Osteocyte (in vitro differentiated cells): Measurements from ENCODE around the gene GUCY1A1. TPM values are rescaled to one million over a fixed set of nuclear protein-coding genes. Genes with fewer than 3 reads are reported as not detected.

Source experiments
- DNase-seq: peaks from one replicate; pipeline ENCODE4 v3.0.0; 2021; ENCODE audit warnings: mixed read lengths; ENCODE audit not compliant: unreplicated experiment; ENCODE audit errors: extremely low spot score
- H3K27ac Mint-ChIP-seq: one replicate; pipeline ENCODE4 v1.8.0; 2021; ENCODE audit warnings: mild to moderate bottlenecking, mixed read lengths; ENCODE audit not compliant: unreplicated experiment
- H3K27me3 Mint-ChIP-seq: one replicate; pipeline ENCODE4 v1.8.0; 2021; ENCODE audit warnings: mixed read lengths; ENCODE audit not compliant: unreplicated experiment
- H3K36me3 Mint-ChIP-seq: one replicate; pipeline ENCODE4 v1.8.0; 2021; ENCODE audit warnings: mixed read lengths; ENCODE audit not compliant: unreplicated experiment
- H3K4me1 Mint-ChIP-seq: one replicate; pipeline ENCODE4 v1.8.0; 2021; ENCODE audit warnings: mixed read lengths; ENCODE audit not compliant: unreplicated experiment
- H3K4me3 Mint-ChIP-seq: one replicate; pipeline ENCODE4 v1.8.0; 2021; ENCODE audit warnings: mild to moderate bottlenecking, moderate library complexity, mixed read lengths; ENCODE audit not compliant: unreplicated experiment
- H3K9me3 Mint-ChIP-seq: one replicate; pipeline ENCODE4 v1.8.0; 2021; ENCODE audit warnings: mixed read lengths; ENCODE audit not compliant: unreplicated experiment
- total RNA-seq: library from RNA; stranded (reverse); gene quantifications from 2 replicates; pipeline ENCODE4 v1.2.1, GENCODE V29; 2021
- TF ChIP-seq, protein P1 (sequence below): fragments of 200-600 bp; sonication (generic); IDR thresholded peaks from 2 replicates; pipeline ENCODE4 v1.5.0; 2021; ENCODE audit warnings: antibody characterized with exemption, mild to moderate bottlenecking, moderate library complexity

GUCY1A1 gene
- total RNA-seq, 1 donor from 2014 or later = 11.5 TPM

- Mint-ChIP-seq H3K27me3 (no peaks in the 10 kb centered on the region), H3K9me3 (no peaks in the 10 kb centered on the region), H3K27ac (no peak overlapping the region), H3K4me1 (peaks cover 37% of the 10 kb centered on the region), H3K4me3 (no peak overlapping the region), H3K36me3 (peaks cover 12% of the 10 kb centered on the region)
- TF ChIP-seq, protein P1, sequence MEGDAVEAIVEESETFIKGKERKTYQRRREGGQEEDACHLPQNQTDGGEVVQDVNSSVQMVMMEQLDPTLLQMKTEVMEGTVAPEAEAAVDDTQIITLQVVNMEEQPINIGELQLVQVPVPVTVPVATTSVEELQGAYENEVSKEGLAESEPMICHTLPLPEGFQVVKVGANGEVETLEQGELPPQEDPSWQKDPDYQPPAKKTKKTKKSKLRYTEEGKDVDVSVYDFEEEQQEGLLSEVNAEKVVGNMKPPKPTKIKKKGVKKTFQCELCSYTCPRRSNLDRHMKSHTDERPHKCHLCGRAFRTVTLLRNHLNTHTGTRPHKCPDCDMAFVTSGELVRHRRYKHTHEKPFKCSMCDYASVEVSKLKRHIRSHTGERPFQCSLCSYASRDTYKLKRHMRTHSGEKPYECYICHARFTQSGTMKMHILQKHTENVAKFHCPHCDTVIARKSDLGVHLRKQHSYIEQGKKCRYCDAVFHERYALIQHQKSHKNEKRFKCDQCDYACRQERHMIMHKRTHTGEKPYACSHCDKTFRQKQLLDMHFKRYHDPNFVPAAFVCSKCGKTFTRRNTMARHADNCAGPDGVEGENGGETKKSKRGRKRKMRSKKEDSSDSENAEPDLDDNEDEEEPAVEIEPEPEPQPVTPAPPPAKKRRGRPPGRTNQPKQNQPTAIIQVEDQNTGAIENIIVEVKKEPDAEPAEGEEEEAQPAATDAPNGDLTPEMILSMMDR = no peak
- no peak for DNase-seq
Observed at GRCh38 chr4:155763551-155763950, 96.9 kb downstream of the GUCY1A1 start.

- Mint-ChIP-seq H3K27ac (no peak overlapping the region), H3K9me3 (no peaks in the 10 kb centered on the region), H3K27me3 (no peaks in the 10 kb centered on the region), H3K4me1 (peaks cover 35% of the 10 kb centered on the region), H3K4me3 (no peak overlapping the region), H3K36me3 (peaks cover 12% of the 10 kb centered on the region)
- no peak for DNase-seq
- TF ChIP-seq, protein P1 = no peak
Observed at GRCh38 chr4:155765149-155765548, 98.5 kb downstream of the GUCY1A1 start.

DNA sequence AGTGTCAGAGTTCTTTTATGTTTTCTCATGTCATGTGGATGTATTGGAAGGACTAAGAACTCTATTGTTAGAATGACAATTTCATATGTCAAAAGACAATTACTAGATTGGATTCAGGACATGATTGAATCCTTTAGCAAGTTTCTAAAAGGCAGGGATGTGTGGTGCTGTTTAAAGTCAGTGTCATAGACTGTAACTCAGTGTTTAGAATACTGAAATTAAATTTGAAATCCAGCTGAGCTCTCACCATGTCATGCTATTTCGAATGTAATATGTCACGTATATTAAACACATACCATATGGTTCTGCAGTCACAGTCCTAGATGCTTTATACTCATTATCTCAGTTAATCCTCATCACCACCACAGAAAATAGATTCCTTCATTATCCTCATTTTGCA lies 100.0 kb downstream of the GUCY1A1 start:
- DNase-seq = no peak
- H3K9me3 Mint-ChIP-seq = no peaks in the 10 kb centered on the region
- peaks cover 12% of the 10 kb centered on the region for H3K36me3 Mint-ChIP-seq
- TF ChIP-seq, protein P1 = no peak
- no peaks in the 10 kb centered on the region for H3K27me3 Mint-ChIP-seq
- H3K4me1 Mint-ChIP-seq = peaks cover 24% of the 10 kb centered on the region
- H3K27ac Mint-ChIP-seq = no peak overlapping the region
- no peak overlapping the region for H3K4me3 Mint-ChIP-seq

GRCh38 chr4:155768370-155768769 lies 101.7 kb downstream of the GUCY1A1 start:
- Mint-ChIP-seq H3K27me3 (no peaks in the 10 kb centered on the region), H3K27ac (no peak overlapping the region), H3K4me1 (peaks cover 7% of the 10 kb centered on the region), H3K36me3 (peaks cover 12% of the 10 kb centered on the region), H3K4me3 (no peak overlapping the region), H3K9me3 (no peaks in the 10 kb centered on the region)
- TF ChIP-seq, protein P1 = no peak
- no peak for DNase-seq

- no peak overlapping the region for H3K27ac Mint-ChIP-seq
- peaks cover 14% of the 10 kb centered on the region for H3K36me3 Mint-ChIP-seq
- H3K4me1 Mint-ChIP-seq = peaks cover 3% of the 10 kb centered on the region
- H3K9me3 Mint-ChIP-seq = no peaks in the 10 kb centered on the region
- TF ChIP-seq, protein P1 = no peak
- DNase-seq = no peak
- no peak overlapping the region for H3K4me3 Mint-ChIP-seq
- H3K27me3 Mint-ChIP-seq = no peaks in the 10 kb centered on the region
Observed at GRCh38 chr4:155769090-155769489, 102.4 kb downstream of the GUCY1A1 start.
